Pulmonary artery endothelial cell (primary cell): ENCODE measurements around the gene ZNF830. TPM values are rescaled to one million over a fixed set of nuclear protein-coding genes. Genes with fewer than 3 reads are reported as not detected.
"Not testable (repeated sequence)": the region's sequence is repeated elsewhere in the genome, so short reads cannot be mapped to it uniquely, and the experiment has no call there.

Experiments used
- DNase-seq: peaks from one replicate; pipeline ENCODE4 v3.0.0-alpha.2; 2011; ENCODE audit warnings: low read depth, low spot score
- total RNA-seq: library from RNA; depleted of rRNA; stranded (reverse); fragments of >200 nt; gene quantifications from 2 replicates; pipeline ENCODE4 v1.2.3, GENCODE V29; 2014

ZNF830 gene, protein sequence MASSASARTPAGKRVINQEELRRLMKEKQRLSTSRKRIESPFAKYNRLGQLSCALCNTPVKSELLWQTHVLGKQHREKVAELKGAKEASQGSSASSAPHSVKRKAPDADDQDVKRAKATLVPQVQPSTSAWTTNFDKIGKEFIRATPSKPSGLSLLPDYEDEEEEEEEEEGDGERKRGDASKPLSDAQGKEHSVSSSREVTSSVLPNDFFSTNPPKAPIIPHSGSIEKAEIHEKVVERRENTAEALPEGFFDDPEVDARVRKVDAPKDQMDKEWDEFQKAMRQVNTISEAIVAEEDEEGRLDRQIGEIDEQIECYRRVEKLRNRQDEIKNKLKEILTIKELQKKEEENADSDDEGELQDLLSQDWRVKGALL
- 11.8 and 15.3 TPM in 2 replicates for total RNA-seq

GRCh38 chr17:34961093-34961911, at the start of gene ZNF830, which contains the start of gene CCT6B:
Gene ZNF830, plus strand, starts transcription at chr17:34961540. Its CDS starts 27 bp downstream, at chr17:34961567.
Gene CCT6B, minus strand, starts transcription at chr17:34961460. Its CDS starts 67 bp downstream, at chr17:34961393.
- peak; percentile 90 for DNase-seq

GRCh38 chr17:34913001-34913400, 48.3 kb upstream of the ZNF830 start:
- no peak for DNase-seq

DNA sequence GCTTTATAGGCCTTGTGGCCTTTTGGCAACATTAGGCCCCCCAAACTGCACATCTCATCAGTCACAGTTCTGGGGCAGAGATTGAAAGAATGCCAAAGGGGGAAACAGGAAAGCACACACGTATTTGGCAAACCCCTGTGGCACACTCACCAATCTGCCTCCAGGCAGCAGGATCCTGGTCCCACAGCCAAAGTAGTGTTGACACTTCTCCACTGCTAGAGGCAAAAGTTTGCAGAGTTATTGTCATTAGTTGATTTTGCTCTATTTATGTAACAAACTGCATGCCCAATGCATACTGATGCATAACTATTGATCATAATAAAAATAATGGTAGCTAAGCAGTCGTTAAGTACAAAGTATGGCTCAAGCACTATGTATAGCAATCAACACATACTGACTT, 45.2 kb upstream of the ZNF830 start:
- DNase-seq = no peak

DNA sequence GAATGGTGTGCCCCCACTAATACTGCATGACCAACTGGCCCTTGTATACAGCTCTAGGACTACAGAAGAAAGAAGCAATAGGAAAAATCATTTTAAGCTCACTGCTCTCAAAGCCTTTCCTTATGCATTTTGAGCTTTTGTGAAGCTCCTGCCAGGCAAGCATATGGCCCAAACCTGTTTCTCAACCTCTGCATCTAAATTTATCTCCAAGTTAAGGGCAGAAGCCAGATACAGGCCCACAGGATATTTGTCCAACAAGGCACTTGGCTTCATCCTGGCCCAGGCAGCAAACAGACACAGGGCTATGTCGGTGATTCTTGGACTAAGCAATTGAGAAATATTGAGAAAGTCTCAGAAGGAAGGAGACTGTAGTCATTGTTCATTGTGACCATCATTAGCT, 44.0 kb upstream of the ZNF830 start:
- DNase-seq = no peak

DNA sequence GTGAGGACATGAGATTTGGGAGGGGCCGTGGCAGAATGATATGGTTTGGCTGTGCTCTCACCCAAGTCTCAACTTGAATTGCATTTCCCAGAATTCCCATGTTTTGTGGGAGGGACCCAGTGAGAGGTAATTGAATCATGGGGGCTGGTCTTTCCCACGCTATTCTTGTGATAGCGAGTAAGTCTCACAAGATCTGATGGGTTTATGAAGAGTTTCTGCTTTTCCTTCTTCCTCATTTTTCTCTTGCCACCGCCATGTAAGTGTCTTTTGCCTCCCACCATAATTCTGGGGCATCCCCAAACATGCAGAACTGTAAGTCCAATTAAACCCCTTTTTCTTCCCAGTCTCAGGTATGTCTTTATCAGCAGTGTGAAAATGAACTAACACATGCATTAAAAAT, 40.7 kb upstream of the ZNF830 start:
- DNase-seq = no peak

- DNase-seq = no peak
These were observed 34.7 kb upstream of the ZNF830 start for GRCh38 chr17:34926661-34927060.

GRCh38 chr17:34930283-34930682, 31.1 kb upstream of the ZNF830 start:
- DNase-seq = no peak

- DNase-seq = not testable (repeated sequence)
These were observed 10.6 kb upstream of the ZNF830 start for GRCh38 chr17:34950780-34951179.

DNA sequence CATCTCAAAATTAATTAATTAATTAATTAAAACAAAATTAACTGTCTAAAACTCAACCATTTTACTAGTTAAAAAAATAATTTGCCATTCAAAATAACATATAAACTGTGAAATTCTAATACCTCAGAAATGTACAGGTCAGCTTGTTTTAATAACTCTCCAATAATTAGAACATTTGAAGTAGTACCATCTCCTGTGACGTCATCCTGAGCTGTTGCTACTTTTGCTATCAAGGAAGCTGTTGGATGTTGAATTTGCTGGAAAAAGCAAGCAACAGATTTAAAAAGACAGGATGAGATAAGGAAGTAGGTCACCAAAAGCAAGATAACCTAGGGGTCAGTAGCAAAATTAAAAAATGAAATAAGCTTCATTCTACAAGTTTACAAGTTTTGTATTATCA, 2.9 kb upstream of the ZNF830 start:
- DNase-seq = no peak

DNA sequence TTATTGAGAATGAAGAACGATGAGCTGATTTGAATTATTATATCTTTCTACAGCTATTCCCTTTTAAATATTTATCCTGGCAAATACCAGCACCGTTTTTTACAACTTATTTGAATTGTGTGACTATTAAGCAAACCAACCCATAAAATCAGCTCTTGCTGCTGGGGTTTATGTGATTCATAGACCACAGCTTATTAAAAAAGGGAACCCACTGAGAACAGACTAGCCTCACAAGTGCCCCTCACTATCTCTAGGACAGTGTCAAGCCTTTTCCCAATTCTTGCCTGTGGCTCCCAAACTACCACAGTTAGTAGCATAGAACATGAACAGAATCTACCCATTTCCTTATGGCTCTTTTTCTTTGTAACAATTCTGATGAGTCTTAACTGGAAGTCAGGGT, 12.8 kb downstream of the ZNF830 start:
- DNase-seq = no peak

DNA sequence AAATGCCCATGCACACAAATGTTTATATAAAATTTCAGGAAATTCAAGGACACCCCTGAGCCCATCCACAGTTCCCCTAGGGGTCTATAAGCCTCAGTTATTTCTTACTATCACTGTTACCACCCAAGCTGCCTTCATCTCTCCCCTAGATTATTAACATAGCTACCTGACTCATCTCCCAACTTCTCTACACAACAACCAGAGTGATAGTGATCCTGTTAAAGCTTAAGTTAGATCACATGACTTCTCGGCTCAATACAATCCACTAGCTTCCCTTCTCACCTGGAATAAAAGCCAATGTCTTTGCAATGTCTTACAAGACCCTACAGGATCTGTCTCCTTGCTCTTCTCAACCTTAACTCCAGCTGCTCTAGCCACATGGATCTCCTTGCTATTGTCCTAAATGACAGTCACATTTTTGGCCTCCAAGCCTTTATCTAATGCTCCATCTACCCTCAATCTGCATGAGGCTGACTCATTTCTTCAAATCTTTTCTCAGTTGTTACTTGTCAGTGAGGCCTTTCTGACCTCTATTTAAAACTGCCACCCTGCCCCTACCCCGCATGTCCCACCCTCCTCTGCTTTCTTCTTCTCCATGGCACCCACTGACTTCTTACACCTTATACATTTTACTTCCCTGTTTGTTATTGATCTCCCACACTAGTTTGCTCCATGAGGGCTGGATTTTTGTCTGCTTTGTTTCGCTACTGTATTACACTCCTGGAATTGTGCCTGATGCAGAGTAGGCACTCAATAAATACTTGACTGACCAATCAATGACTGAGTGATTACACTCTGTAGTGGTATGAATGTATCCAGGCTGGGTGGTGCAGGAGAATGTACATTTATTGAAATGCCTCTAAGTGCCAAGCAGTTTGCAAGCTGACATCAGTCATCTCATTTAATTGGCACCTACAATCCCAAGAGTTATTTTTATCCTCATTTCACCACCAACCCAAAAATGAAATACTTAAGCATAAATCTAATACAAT, 13.8 kb downstream of the ZNF830 start:
- DNase-seq = no peak

DNA sequence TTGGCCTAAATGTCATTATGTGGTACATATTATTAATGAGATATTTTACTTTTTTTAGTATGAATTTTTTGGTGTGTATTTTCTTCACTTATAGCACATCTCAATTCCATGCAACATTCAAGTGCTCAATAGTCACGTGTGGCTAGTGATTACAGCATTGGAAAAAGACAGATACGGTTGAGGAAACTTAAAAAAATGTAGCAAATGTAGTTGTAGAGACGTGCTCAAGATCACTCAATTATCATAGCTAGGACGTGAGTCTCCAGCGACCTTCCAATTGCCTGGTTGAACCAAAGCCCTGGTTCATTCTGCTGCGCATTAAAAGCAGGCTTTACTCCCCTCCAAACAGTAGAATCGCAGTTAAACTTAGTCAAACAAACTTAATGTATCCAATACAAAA, 17.8 kb downstream of the ZNF830 start:
- no peak for DNase-seq

GRCh38 chr17:34979650-34980352, 18.5 kb downstream of the ZNF830 start:
- no peak for DNase-seq

GRCh38 chr17:34980353-34980680, 19.0 kb downstream of the ZNF830 start, which contains the start of gene LIG3:
Gene LIG3, plus strand, starts transcription at chr17:34980512. Its CDS starts 2,494 bp downstream, at chr17:34983006.
- peak; percentile 67 for DNase-seq

DNA sequence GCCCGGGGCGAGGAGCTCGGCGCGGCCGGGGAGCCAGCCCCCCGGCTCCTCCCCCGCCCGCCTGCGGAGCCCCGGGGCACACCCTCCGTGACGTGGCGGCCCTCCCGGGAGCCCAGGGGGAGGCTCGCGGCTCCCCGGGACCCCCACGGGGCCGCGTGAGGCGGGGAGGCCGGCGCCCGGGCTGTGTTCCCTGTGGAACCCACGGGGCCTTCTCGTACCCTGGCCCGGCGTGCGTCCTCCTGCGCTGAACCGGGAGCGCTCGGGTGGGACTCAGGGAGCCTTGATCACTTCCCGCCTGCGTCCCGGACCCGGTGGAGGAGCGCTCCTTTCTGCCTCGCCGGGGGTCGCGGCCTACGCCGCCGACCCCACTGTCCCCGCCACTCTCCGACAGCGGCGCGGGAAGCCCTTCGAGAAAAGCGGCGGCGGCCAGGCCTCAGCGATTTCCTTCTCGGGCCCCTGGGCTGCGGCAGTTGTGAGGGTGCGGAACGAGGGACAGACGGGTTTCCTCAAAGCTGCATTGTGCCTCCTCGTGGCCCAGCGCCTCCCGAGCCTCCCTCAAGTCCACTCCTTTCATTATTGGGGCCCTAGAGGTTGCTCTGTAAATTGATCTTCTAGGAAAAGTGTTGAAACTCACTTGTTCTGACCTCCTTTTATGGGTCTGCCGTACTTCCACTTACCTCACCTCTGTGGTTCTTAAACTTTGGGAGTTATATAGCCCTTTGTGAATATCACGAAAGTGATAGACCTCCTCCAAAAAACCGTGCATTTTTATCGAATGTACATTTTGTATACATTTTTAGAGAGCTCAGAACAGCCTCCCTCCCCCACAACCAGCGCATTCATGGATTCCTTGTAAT, 19.6 kb downstream of the ZNF830 start:
- DNase-seq = peak; percentile 53

GRCh38 chr17:34981538-34982241, 20.4 kb downstream of the ZNF830 start:
- no peak for DNase-seq

- DNase-seq = no peak
These were observed 25.9 kb downstream of the ZNF830 start for GRCh38 chr17:34987232-34987631.

- DNase-seq = no peak
These were observed 27.3 kb downstream of the ZNF830 start for GRCh38 chr17:34988644-34989043.

DNA sequence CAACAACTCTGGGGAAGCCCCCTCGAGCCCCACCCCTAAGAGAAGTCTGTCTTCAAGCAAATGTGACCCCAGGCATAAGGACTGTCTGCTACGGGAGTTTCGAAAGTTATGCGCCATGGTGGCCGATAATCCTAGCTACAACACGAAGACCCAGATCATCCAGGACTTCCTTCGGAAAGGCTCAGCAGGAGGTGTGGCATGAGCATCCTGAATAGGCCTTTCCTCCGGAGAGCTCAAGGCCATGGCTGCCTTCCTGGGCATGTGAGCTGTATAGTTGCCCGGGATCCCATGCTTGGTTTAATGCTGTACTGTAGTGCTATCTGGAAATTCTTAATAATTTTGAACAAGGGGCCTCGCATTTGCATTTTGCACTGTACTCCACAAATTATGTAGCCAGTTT, 28.1 kb downstream of the ZNF830 start:
- DNase-seq = no peak
